Activated CD4-positive, alpha-beta T cell treated with anti-CD3 and anti-CD28 coated beads for 24 hours (primary cell): ENCODE data around the gene ZNF296.

Source experiments
- DNase-seq, 2 donors: peaks; one replicate each; pipeline ENCODE4 v3.0.0-alpha.2; 2020; ENCODE audit warnings: low read depth in 2 of 2

The ZNF296 gene

GRCh38 chr19:45082170-45082569 is 5.9 kb upstream of the ZNF296 start:
- DNase-seq: no peak

- no peak for DNase-seq
These were observed 3.7 kb upstream of the ZNF296 start for GRCh38 chr19:45079911-45080370.

GRCh38 chr19:45079063-45079910 is 3.0 kb upstream of the ZNF296 start, which contains the start of gene GEMIN7:
TSS of gene GEMIN7 (plus strand) at chr19:45079260. CDS start at chr19:45090115, 10,855 bp downstream.
- peak; percentile 72 to 75 for DNase-seq

GRCh38 chr19:45078390-45079062 is 2.2 kb upstream of the ZNF296 start:
- DNase-seq: no peak

- DNase-seq: no peak
These were observed 813 bp upstream of the ZNF296 start for GRCh38 chr19:45076851-45077730.

GRCh38 chr19:45075301-45076028 is 813 bp downstream of the ZNF296 start:
- no peak for DNase-seq

- DNase-seq: no peak
These were observed 1.5 kb downstream of the ZNF296 start for GRCh38 chr19:45074744-45075300.

GRCh38 chr19:45071969-45072790 is 4.1 kb downstream of the ZNF296 start:
- no peak for DNase-seq

- no peak for DNase-seq
These were observed 4.7 kb downstream of the ZNF296 start for GRCh38 chr19:45071545-45071938.

- DNase-seq: no peak
These were observed 5.3 kb downstream of the ZNF296 start for GRCh38 chr19:45070861-45071544.

GRCh38 chr19:45070214-45070613 is 6.1 kb downstream of the ZNF296 start:
- no peak for DNase-seq

- no peak for DNase-seq
These were observed 7.2 kb downstream of the ZNF296 start for GRCh38 chr19:45069056-45069455.

GRCh38 chr19:45068041-45068440 is 8.2 kb downstream of the ZNF296 start:
- no peak for DNase-seq

- DNase-seq: no peak
These were observed 9.2 kb downstream of the ZNF296 start for GRCh38 chr19:45066921-45067661.

GRCh38 chr19:45063851-45064801 is 12.2 kb downstream of the ZNF296 start:
- DNase-seq: no peak

- DNase-seq: no peak
These were observed 14.3 kb downstream of the ZNF296 start for GRCh38 chr19:45061965-45062364.

GRCh38 chr19:45059258-45059965 is 16.9 kb downstream of the ZNF296 start:
- peak; percentile 79 to 84 for DNase-seq
